Measurements from ENCODE around the gene LHPP. TPM values are rescaled to one million over a fixed set of nuclear protein-coding genes. Genes with fewer than 3 reads are reported as not detected.
A peak's percentile ranks its signal among the peaks of the same experiment; 100 is the strongest.

The LHPP gene
- total and polyA plus RNA-seq, 4 donors, result 15.0 to 58.3 (median 35.9) TPM

DNA sequence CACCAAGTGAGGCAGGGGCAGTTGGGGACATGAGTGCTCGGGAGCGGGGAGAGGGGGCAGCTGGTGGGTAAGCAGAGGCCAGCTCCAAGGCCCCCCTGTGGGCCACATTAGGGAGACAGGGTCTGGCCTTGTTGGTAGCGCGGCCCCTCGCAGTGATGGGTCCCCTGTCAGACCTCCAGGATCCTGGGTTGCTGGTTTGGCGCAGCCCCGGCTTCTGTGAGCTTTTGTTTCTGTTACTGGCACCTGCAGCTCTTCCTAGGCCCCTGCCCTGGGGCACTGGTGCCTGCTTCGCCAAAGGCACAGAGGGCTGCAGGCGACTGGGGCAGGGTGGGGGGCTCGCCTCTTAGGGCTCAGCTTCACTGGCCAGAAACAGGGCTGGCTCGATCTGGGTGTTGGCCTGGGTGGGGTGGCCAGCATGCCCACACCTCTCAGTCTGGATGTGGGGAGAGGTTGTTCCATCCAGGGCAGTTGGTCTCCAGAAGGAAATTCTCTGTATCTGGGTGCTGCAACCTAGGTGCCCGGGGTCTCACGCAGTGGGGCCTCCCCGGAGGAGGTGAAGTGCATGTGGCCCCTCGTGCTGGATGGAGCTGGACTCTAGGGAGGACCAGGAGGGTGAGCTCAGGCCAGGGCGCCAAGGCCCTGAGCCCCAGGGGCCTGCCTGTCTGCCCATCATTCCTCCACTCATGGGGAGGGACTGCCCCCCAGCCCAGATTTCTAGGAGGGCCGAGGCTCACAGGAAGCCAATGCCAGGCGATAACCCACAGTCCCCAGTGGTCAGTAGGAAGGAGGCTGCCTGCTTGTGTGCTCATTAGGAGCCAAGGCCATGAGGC is 138.6 kb downstream of the LHPP start:
- DNase-seq (ENCODE audit: low read depth in 4 of 6, low spot score in 6 of 6), result no peak
- Histone ChIP-seq H3K9me3 (ENCODE audit: control insufficient read depth, insufficient read depth, low read length) (no peaks in the 10 kb centered on the region), H3K4me3 (ENCODE audit: low read depth, low read length) (no peak overlapping the region), H3K27ac (ENCODE audit: low read depth, low read length) (no peak overlapping the region), H3K4me1 (ENCODE audit: control insufficient read depth, insufficient read depth, low read length) (peaks cover 32% of the 10 kb centered on the region), H3K36me3 (ENCODE audit: control insufficient read depth, insufficient read depth, low read length) (peaks cover 45% of the 10 kb centered on the region), H3K27me3 (ENCODE audit: control insufficient read depth, insufficient read depth, low read length) (no peaks in the 10 kb centered on the region)
- 90% methylated on average over 17 of the region's 18 CpGs for WGBS (ENCODE audit: insufficient coverage)

DNA sequence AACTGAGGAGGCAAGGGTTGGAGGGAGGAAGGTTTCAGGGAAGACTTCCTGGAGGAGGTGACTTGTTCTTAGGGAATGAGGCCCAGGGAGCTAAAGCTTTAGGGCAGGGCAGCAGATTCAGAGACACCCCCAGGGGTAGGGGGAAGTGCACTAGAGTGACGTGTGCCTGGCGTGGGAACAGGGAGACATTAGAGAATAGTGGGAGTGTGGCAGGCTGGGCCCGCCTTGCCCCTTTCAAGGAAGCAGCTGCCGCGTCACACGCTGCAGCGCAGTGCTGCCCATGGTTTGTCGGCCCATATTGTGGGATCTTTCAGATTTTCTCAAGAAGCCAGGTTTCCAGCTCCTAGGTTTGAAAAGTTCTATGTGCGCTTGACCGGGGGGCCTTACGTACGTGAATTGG is 139.4 kb downstream of the LHPP start:
- peaks cover 39% of the 10 kb centered on the region for H3K4me1 ChIP-seq (ENCODE audit: control insufficient read depth, insufficient read depth, low read length)
- H3K27me3 ChIP-seq (ENCODE audit: control insufficient read depth, insufficient read depth, low read length), result no peaks in the 10 kb centered on the region
- no peak for DNase-seq (ENCODE audit: low read depth in 4 of 6, low spot score in 6 of 6)
- no peaks in the 10 kb centered on the region for H3K9me3 ChIP-seq (ENCODE audit: control insufficient read depth, insufficient read depth, low read length)
- peaks cover 48% of the 10 kb centered on the region for H3K36me3 ChIP-seq (ENCODE audit: control insufficient read depth, insufficient read depth, low read length)
- no peak overlapping the region for H3K27ac ChIP-seq (ENCODE audit: low read depth, low read length)
- no peak overlapping the region for H3K4me3 ChIP-seq (ENCODE audit: low read depth, low read length)
- WGBS (ENCODE audit: insufficient coverage), result 89% methylated on average over 11 of the region's 12 CpGs

DNA sequence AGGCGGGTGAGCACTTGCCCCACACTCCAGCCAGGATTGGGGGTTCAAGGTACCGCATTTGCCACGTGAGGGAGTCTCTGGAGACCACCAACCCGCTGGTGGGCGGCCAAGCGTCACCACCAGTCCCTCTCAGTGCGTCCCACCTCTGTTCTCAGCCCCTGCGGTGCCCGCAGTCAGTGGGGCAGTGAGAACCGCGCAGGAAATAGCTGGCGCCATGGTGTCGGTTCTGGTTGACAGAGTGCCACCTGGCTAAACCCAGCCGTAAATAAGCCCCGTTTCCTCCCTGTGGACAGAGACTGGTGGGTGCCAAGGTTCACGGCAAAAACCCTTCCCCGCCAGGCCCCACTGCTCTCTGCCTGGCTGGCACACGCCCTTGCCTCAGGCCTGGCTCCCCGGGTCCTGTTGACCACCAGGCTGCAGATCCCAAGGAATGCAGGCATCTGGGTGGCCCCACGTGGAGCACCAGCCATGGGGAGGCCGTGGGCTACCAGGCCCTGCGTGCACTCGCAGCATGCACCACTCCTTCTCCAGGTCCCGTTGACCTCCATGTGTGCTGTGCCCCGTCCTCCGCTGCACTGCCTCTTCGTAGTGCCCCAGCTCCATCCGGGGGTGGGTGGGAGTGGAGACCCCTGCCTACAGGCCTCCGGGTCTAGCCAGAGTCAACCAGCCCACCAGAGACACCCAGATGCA is 140.0 kb downstream of the LHPP start:
- no peak for DNase-seq (ENCODE audit: low read depth in 4 of 6, low spot score in 6 of 6)
- Histone ChIP-seq H3K27ac (ENCODE audit: low read depth, low read length) (no peak overlapping the region), H3K4me1 (ENCODE audit: control insufficient read depth, insufficient read depth, low read length) (peaks cover 45% of the 10 kb centered on the region), H3K9me3 (ENCODE audit: control insufficient read depth, insufficient read depth, low read length) (no peaks in the 10 kb centered on the region), H3K4me3 (ENCODE audit: low read depth, low read length) (no peak overlapping the region), H3K36me3 (ENCODE audit: control insufficient read depth, insufficient read depth, low read length) (peaks cover 52% of the 10 kb centered on the region), H3K27me3 (ENCODE audit: control insufficient read depth, insufficient read depth, low read length) (no peaks in the 10 kb centered on the region)
- 85% methylated on average over 27 of the region's 29 CpGs for WGBS (ENCODE audit: insufficient coverage)

DNA sequence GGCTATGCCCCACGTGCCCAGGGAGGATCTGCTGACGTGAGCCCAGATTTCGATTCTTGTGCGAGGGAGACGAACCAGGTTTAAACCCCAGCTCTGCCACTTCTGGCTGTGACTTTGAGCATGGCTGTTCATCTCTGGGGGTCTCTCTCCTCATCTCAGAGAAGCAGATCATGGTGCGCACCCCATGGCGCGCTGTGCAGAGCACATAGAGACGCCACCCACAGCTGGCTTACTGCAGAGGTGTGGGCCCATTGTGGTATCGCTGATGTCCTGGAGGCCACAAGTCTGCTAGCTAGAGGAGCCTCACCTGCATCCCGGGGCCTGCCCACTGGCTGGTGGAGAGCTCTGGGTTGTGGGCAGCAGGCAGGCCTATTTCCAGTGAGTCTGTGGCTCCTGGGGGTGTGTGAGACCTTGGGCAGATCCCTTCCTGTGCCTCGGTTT is 140.5 kb downstream of the LHPP start:
- Histone ChIP-seq H3K4me3 (ENCODE audit: low read depth, low read length) (no peak overlapping the region), H3K27me3 (ENCODE audit: control insufficient read depth, insufficient read depth, low read length) (no peaks in the 10 kb centered on the region), H3K4me1 (ENCODE audit: control insufficient read depth, insufficient read depth, low read length) (peaks cover 50% of the 10 kb centered on the region), H3K36me3 (ENCODE audit: control insufficient read depth, insufficient read depth, low read length) (peaks cover 54% of the 10 kb centered on the region), H3K27ac (ENCODE audit: low read depth, low read length) (no peak overlapping the region), H3K9me3 (ENCODE audit: control insufficient read depth, insufficient read depth, low read length) (no peaks in the 10 kb centered on the region)
- WGBS (ENCODE audit: insufficient coverage), result 86% methylated on average over 11 of the region's 12 CpGs
- no peak for DNase-seq (ENCODE audit: low read depth in 4 of 6, low spot score in 6 of 6)

DNA sequence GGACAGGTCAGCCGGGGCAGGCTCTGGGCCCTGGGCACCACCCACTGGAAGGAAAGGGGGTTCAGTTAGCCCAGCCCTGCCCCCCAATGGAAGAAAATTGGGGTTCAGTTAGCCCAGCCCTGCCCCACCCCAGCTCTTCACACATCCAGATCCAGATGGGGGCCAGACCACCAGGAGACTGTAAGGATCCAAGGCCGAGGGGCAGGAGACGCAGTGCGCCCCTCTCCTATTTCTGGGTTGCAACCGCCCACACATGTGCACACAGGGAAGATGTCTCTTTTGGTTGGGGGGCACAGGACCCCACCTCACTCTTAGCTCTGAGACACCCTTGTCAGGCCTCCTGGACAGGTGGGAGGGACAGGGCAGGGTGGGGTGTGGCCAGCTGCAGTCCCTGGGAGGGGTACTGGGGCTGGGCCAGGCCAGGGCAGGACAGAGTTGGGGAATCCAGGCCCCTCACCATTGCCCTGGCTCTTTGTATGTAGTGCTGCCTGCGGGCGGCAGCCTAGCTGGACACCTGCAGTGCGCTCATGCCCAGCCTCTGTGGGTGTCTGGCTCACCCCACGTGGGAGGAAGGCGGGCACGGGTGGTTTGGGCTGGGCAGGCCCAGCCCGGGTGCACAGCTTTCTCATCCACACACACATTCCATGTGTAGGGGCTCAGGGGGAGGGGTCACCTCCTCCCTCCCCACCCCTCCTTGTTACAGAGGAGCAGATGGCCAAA is 141.2 kb downstream of the LHPP start:
- Histone ChIP-seq H3K36me3 (ENCODE audit: control insufficient read depth, insufficient read depth, low read length) (peaks cover 52% of the 10 kb centered on the region), H3K4me3 (ENCODE audit: low read depth, low read length) (no peak overlapping the region), H3K9me3 (ENCODE audit: control insufficient read depth, insufficient read depth, low read length) (no peaks in the 10 kb centered on the region), H3K27ac (ENCODE audit: low read depth, low read length) (no peak overlapping the region), H3K4me1 (ENCODE audit: control insufficient read depth, insufficient read depth, low read length) (peaks cover 57% of the 10 kb centered on the region), H3K27me3 (ENCODE audit: control insufficient read depth, insufficient read depth, low read length) (no peaks in the 10 kb centered on the region)
- WGBS (ENCODE audit: insufficient coverage), result 88% methylated on average over 9 of the region's 12 CpGs
- DNase-seq (ENCODE audit: low read depth in 4 of 6, low spot score in 6 of 6), result no peak

DNA sequence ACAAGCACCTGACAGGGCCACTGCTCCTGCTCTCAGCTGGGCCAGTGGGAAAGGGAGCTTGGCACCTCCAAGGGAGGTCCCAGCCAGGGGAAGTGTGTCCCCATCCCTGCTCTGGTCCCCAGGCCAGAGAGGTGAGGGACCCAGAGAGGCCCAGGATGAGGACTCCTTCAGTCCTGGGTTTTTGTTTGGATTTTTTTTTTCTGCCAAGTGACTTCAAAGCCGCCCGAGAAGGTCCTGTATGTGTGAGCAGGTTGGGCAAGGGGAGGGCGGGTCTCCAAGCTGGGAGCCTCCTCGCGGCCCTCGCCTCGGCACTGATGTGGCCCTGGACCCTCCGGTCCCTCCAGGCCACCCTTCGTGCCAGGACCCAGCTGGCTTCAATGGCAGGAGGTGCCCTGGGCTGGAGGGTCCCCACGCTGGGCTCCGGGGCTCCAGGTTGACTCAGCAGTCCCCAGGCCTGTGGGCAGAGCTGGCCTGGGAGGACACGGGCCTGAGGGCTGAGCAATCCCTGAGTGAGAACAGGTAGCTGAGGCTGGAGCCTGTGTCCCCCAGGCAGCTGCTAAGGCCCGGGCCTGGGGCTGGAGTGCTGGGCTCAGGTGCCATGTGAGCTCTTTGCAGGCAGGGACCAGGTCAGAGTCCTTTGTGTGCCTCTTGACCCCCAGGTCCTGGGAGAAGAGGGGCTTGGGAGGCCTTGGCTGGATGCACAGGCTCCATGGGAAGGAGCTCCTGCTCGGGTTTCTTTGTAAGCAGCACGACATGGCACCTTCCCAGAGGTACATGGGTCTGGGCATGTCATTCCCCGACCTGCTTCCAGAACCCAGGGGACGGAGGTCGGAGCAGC is 142.0 kb downstream of the LHPP start:
- H3K27me3 ChIP-seq (ENCODE audit: control insufficient read depth, insufficient read depth, low read length), result no peaks in the 10 kb centered on the region
- no peaks in the 10 kb centered on the region for H3K9me3 ChIP-seq (ENCODE audit: control insufficient read depth, insufficient read depth, low read length)
- peak overlapping the region; percentile 40 for H3K27ac ChIP-seq (ENCODE audit: low read depth, low read length)
- WGBS (ENCODE audit: insufficient coverage), result 84% methylated on average over 18 of the region's 18 CpGs
- no peak overlapping the region for H3K4me3 ChIP-seq (ENCODE audit: low read depth, low read length)
- H3K4me1 ChIP-seq (ENCODE audit: control insufficient read depth, insufficient read depth, low read length), result peaks cover 62% of the 10 kb centered on the region
- no peak for DNase-seq (ENCODE audit: low read depth in 4 of 6, low spot score in 6 of 6)
- peaks cover 55% of the 10 kb centered on the region for H3K36me3 ChIP-seq (ENCODE audit: control insufficient read depth, insufficient read depth, low read length)

DNA sequence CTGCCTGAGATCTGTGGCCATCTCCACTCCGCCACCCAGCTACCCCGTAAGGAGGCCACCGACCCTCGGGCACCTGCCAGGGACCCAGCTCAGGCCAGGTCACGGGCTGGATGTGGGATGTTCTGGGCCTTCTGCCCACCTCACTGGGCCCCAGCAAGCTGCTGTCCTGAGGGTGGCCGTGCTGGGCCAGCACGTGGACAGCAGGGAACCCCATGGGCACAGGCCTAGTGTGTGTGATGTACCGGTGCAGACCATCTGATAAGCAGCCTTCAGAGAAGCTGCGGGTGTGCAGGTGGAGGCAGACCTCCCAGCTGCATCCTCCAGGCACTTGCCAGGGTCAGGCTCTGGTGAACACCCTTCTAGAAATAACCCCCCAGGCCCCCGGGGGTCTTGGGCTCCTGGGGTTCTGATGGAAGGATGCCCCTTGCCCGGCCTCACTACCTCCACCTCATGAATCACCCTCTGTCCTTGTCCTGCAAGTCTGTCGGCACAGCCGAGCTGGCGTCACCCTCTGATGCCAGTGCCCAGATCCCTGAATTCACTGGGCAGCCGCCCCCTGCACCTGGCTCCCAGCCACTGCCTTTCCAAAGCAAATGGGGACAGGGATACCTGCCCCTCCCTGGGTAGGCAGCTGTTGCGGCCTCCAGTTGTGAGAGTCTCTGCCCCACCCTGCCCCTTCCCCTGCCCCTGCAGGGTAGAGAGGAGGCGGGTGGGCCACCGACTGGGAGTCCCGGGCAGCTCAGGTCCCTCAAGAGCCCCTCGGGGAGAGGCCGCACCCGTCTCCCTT is 142.8 kb downstream of the LHPP start:
- H3K27me3 ChIP-seq (ENCODE audit: control insufficient read depth, insufficient read depth, low read length), result no peaks in the 10 kb centered on the region
- peaks cover 55% of the 10 kb centered on the region for H3K36me3 ChIP-seq (ENCODE audit: control insufficient read depth, insufficient read depth, low read length)
- 51% methylated on average over 21 of the region's 22 CpGs for WGBS (ENCODE audit: insufficient coverage)
- H3K27ac ChIP-seq (ENCODE audit: low read depth, low read length), result peak overlapping the region; percentile 93
- no peak overlapping the region for H3K4me3 ChIP-seq (ENCODE audit: low read depth, low read length)
- peaks cover 62% of the 10 kb centered on the region for H3K4me1 ChIP-seq (ENCODE audit: control insufficient read depth, insufficient read depth, low read length)
- no peaks in the 10 kb centered on the region for H3K9me3 ChIP-seq (ENCODE audit: control insufficient read depth, insufficient read depth, low read length)
- peak in 4 of 6 donors; percentile 19 to 63 (median 42) for DNase-seq (ENCODE audit: low read depth in 4 of 6, low spot score in 6 of 6)

DNA sequence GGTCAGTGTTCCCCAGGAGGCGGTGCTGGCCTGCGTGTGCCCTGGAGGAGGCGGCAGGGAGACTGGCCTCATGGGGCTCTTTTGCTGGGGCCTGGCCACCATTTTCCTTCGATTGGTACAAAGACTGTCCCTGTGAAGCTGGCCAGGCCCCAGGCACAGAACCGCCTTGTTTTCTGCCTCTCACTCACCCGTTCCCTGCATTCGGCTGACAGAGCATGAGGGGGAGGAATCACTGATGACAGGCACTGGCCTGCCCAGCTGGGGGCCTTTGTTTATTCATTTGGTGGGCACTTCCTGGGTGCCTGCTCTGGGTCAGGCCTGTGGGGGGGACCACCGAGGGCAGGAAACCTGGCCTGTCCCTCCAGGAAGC is 143.4 kb downstream of the LHPP start:
- Histone ChIP-seq H3K4me3 (ENCODE audit: low read depth, low read length) (no peak overlapping the region), H3K36me3 (ENCODE audit: control insufficient read depth, insufficient read depth, low read length) (peaks cover 57% of the 10 kb centered on the region), H3K27ac (ENCODE audit: low read depth, low read length) (peak overlapping the region; percentile 93), H3K9me3 (ENCODE audit: control insufficient read depth, insufficient read depth, low read length) (no peaks in the 10 kb centered on the region), H3K4me1 (ENCODE audit: control insufficient read depth, insufficient read depth, low read length) (peaks cover 62% of the 10 kb centered on the region), H3K27me3 (ENCODE audit: control insufficient read depth, insufficient read depth, low read length) (no peaks in the 10 kb centered on the region)
- DNase-seq (ENCODE audit: low read depth in 4 of 6, low spot score in 6 of 6), result peak in 4 of 6 donors; percentile 48 to 78 (median 60)
- WGBS (ENCODE audit: insufficient coverage), result 34% methylated on average over 8 of the region's 8 CpGs

Data from spinal cord (tissue), 10 donors.